Stimulated activated CD4-positive, alpha-beta T cell treated with anti-CD3 and anti-CD28 coated beads, Interleukin-1b, Interleukin-23, amount 100 ng/mL, for 4 hours (primary cell): Measurements from ENCODE around the gene SCN7A.
"Not testable (repeated sequence)": the region's sequence is repeated elsewhere in the genome, so short reads cannot be mapped to it uniquely, and the experiment has no call there.

Experiments used
- DNase-seq, 2 donors: peaks; one replicate each; pipeline ENCODE4 v3.0.0-alpha.2; 2020; ENCODE audit warnings: low read depth in 2 of 2

SCN7A gene

GRCh38 chr2:166454006-166454595, 39.9 kb downstream of the SCN7A start:
- DNase-seq = no peak

GRCh38 chr2:166451468-166451867, 42.6 kb downstream of the SCN7A start:
- no peak for DNase-seq

- no peak for DNase-seq
These were observed 44.6 kb downstream of the SCN7A start for GRCh38 chr2:166449439-166449838.

- no peak for DNase-seq
These were observed 45.9 kb downstream of the SCN7A start for GRCh38 chr2:166448106-166448505.

- no peak for DNase-seq
These were observed 49.7 kb downstream of the SCN7A start for GRCh38 chr2:166444306-166444705.

- no peak for DNase-seq
These were observed 53.7 kb downstream of the SCN7A start for GRCh38 chr2:166440313-166440712.

- no peak for DNase-seq
These were observed 55.0 kb downstream of the SCN7A start for GRCh38 chr2:166439078-166439477.

GRCh38 chr2:166436976-166437375, 57.1 kb downstream of the SCN7A start:
- DNase-seq = no peak

GRCh38 chr2:166436189-166436588, 57.9 kb downstream of the SCN7A start:
- DNase-seq = no peak

GRCh38 chr2:166434491-166434890, 59.6 kb downstream of the SCN7A start:
- DNase-seq = no peak

GRCh38 chr2:166433457-166433856, 60.6 kb downstream of the SCN7A start:
- no peak for DNase-seq

GRCh38 chr2:166432331-166432730, 61.7 kb downstream of the SCN7A start:
- no peak for DNase-seq

- DNase-seq = no peak
These were observed 69.2 kb downstream of the SCN7A start for GRCh38 chr2:166424841-166425240.

GRCh38 chr2:166419616-166419934, 74.5 kb downstream of the SCN7A start:
- DNase-seq = no peak

- DNase-seq = no peak
These were observed 75.0 kb downstream of the SCN7A start for GRCh38 chr2:166418853-166419615.

GRCh38 chr2:166417669-166418068, 76.4 kb downstream of the SCN7A start:
- DNase-seq = no peak

GRCh38 chr2:166413255-166413654, 80.8 kb downstream of the SCN7A start:
- DNase-seq = no peak

GRCh38 chr2:166411473-166412230, 82.4 kb downstream of the SCN7A start:
- DNase-seq = no peak

- no peak for DNase-seq
These were observed 83.1 kb downstream of the SCN7A start for GRCh38 chr2:166410828-166411472.

- not testable (repeated sequence) for DNase-seq
These were observed 86.3 kb downstream of the SCN7A start for GRCh38 chr2:166407746-166408145.

GRCh38 chr2:166406374-166406773, 87.7 kb downstream of the SCN7A start:
- no peak for DNase-seq

GRCh38 chr2:166405569-166405926, 88.5 kb downstream of the SCN7A start:
- DNase-seq = no peak
